ENCODE results near the gene PHACTR1. TPM values are rescaled to one million over a fixed set of nuclear protein-coding genes. Genes with fewer than 3 reads are reported as not detected.

The PHACTR1 gene
- total RNA-seq, 4 donors from 2014 or later = 1.2 to 3.2 (median 1.6) TPM; not detected in 1

GRCh38 chr6:12873691-12874090, 157.1 kb downstream of the PHACTR1 start:
- TF ChIP-seq POLR2AphosphoS5 (IDR thresholded peaks at IDR 0.05) = no peak
- TF ChIP-seq CTCF (IDR thresholded peaks at IDR 0.05) = no peak
- no peak for TF ChIP-seq POLR2A (IDR thresholded peaks at IDR 0.05)
- TF ChIP-seq EP300 (IDR thresholded peaks at IDR 0.05; ENCODE audit: low read depth) = no peak
- no peak overlapping the region for H3K4me3 ChIP-seq
- in situ Hi-C loops (cut with MboI; ENCODE audit: low pct_ligation_motif_present in 1 of 4, low pct_unique_long_range_greater_than_20kb in 1 of 4, low sequenced_read_pairs in 3 of 4) (no loop called here), intact Hi-C loops (cut with DNase I; ENCODE audit: low total_unique reads) (no loop called here)
- H3K27me3 ChIP-seq = peaks cover 3% of the 10 kb centered on the region
- no peaks in the 10 kb centered on the region for H3K4me1 ChIP-seq
- no peak for DNase-seq
- H3K27ac ChIP-seq = no peak overlapping the region
- no peaks in the 10 kb centered on the region for H3K36me3 ChIP-seq
- no peaks in the 10 kb centered on the region for H3K9me3 ChIP-seq

GRCh38 chr6:12875051-12875450, 158.5 kb downstream of the PHACTR1 start:
- no peak for TF ChIP-seq POLR2A (IDR thresholded peaks at IDR 0.05)
- TF ChIP-seq EP300 (IDR thresholded peaks at IDR 0.05; ENCODE audit: low read depth) = no peak
- no peak for TF ChIP-seq POLR2AphosphoS5 (IDR thresholded peaks at IDR 0.05)
- no peak for TF ChIP-seq CTCF (IDR thresholded peaks at IDR 0.05)
- in situ Hi-C loops (cut with MboI; ENCODE audit: low pct_ligation_motif_present in 1 of 4, low pct_unique_long_range_greater_than_20kb in 1 of 4, low sequenced_read_pairs in 3 of 4) (loop anchor here in 3 of 4 donors (25.0 kb wide), 2 partner anchors 238 to 1288 kb away; no protein-coding TSS in a partner anchor), intact Hi-C loops (cut with DNase I; ENCODE audit: low total_unique reads) (no loop called here)
- Histone ChIP-seq H3K4me3 (no peak overlapping the region), H3K4me1 (no peaks in the 10 kb centered on the region), H3K36me3 (no peaks in the 10 kb centered on the region), H3K9me3 (no peaks in the 10 kb centered on the region), H3K27ac (no peak overlapping the region), H3K27me3 (no peaks in the 10 kb centered on the region)
- DNase-seq = no peak
- 76 to 79% methylated on average over 4 to 6 of the region's 6 CpGs for WGBS, 2 donors (ENCODE audit: low coverage in 1 of 2)

- WGBS, 2 donors (ENCODE audit: low coverage in 1 of 2) = 35 to 46% methylated on average over 3 to 4 of the region's 4 CpGs
- H3K4me1 ChIP-seq = no peaks in the 10 kb centered on the region
Observed at GRCh38 chr6:12878741-12879140, 162.2 kb downstream of the PHACTR1 start.

GRCh38 chr6:12882761-12883290, 166.3 kb downstream of the PHACTR1 start:
- no peaks in the 10 kb centered on the region for H3K36me3 ChIP-seq
- no peak overlapping the region for H3K27ac ChIP-seq
- 34 to 50% methylated on average over 1 to 2 of the region's 2 CpGs for WGBS, 2 donors (ENCODE audit: low coverage in 1 of 2)
- in situ Hi-C loops (cut with MboI; ENCODE audit: low pct_ligation_motif_present in 1 of 4, low pct_unique_long_range_greater_than_20kb in 1 of 4, low sequenced_read_pairs in 3 of 4) (loop anchor here in 3 of 4 donors (25.0 kb wide), 2 partner anchors 246 to 1296 kb away; no protein-coding TSS in a partner anchor), intact Hi-C loops (cut with DNase I; ENCODE audit: low total_unique reads) (no loop called here)
- DNase-seq = no peak
- H3K27me3 ChIP-seq = peaks cover 11% of the 10 kb centered on the region
- no peaks in the 10 kb centered on the region for H3K9me3 ChIP-seq
- H3K4me3 ChIP-seq = no peak overlapping the region
- no peaks in the 10 kb centered on the region for H3K4me1 ChIP-seq
- TF ChIP-seq POLR2A (IDR thresholded peaks at IDR 0.05) = no peak
- TF ChIP-seq CTCF (IDR thresholded peaks at IDR 0.05) = no peak
- no peak for TF ChIP-seq EP300 (IDR thresholded peaks at IDR 0.05; ENCODE audit: low read depth)
- no peak for TF ChIP-seq POLR2AphosphoS5 (IDR thresholded peaks at IDR 0.05)

More at GRCh38 chr6:12878741-12879140, 162.2 kb downstream of the PHACTR1 start:
- Histone ChIP-seq H3K27me3 (peaks cover 11% of the 10 kb centered on the region), H3K27ac (no peak overlapping the region), H3K9me3 (no peaks in the 10 kb centered on the region), H3K36me3 (no peaks in the 10 kb centered on the region), H3K4me3 (no peak overlapping the region)
- intact Hi-C loops (cut with DNase I; ENCODE audit: low total_unique reads) (no loop called here), in situ Hi-C loops (cut with MboI; ENCODE audit: low pct_ligation_motif_present in 1 of 4, low pct_unique_long_range_greater_than_20kb in 1 of 4, low sequenced_read_pairs in 3 of 4) (loop anchor here in 3 of 4 donors (25.0 kb wide), 2 partner anchors 241 to 1291 kb away; no protein-coding TSS in a partner anchor)
- TF ChIP-seq EP300 (IDR thresholded peaks at IDR 0.05; ENCODE audit: low read depth) (no peak), POLR2AphosphoS5 (IDR thresholded peaks at IDR 0.05) (no peak), POLR2A (IDR thresholded peaks at IDR 0.05) (no peak), CTCF (IDR thresholded peaks at IDR 0.05) (no peak)
- no peak for DNase-seq
